GM18861 (cell line): Measurements from ENCODE around the gene HID1.
"Not testable (repeated sequence)": the region's sequence is repeated elsewhere in the genome, so short reads cannot be mapped to it uniquely, and the experiment has no call there.

Experiments used
- ATAC-seq: cut with Tn5 transposase; IDR thresholded peaks from one replicate; pipeline ENCODE4 v1.9.1; 2021; ENCODE audit not compliant: unreplicated experiment

HID1 gene

GRCh38 chr17:74999523-74999922 lies 27.0 kb upstream of the HID1 start:
- no peak for ATAC-seq

DNA sequence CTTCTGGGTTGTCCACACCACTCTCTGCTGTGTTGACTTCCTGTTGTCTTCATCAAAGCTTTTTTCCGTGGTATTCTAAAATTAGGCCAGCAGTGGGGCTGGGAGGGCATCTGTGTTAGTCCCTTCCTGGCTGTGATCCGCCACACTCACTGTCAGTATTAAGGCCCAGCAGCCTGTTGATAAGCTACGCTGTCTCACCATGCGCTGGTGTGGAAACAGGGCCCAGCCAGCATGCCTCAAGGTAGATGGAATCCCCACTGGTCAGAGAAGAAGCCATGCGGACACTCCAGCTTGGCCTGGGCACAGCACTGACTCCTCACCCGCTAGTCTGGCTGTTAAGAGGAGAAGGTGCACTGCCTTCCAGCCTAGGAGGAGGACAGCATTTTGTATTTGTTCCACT lies 26.2 kb upstream of the HID1 start:
- no peak for ATAC-seq

GRCh38 chr17:74995847-74996246 lies 23.3 kb upstream of the HID1 start:
- no peak for ATAC-seq

DNA sequence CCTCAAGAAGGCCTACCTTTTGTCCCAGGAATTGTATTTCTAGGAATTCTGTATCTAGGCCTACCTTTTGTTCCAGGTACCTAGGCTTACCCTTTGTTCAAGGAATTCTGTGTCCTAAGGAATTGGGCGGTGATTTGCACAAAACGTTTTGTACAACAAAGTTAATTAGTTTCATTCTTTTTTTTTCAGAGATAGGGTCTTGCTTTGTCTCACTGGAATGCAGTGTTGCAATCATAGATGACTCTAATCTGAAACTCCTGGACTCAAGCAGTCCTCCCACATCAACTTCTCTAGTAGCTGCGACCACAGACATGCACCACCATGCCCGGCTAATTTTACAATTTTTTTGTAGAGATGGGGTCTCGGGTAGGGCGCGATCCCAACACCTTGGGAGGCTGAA lies 21.9 kb upstream of the HID1 start:
- no peak for ATAC-seq

GRCh38 chr17:74992223-74992622 lies 19.7 kb upstream of the HID1 start:
- no peak for ATAC-seq

- ATAC-seq, result no peak
Observed at GRCh38 chr17:74990581-74991105, 18.1 kb upstream of the HID1 start.

GRCh38 chr17:74987909-74988711 lies 15.6 kb upstream of the HID1 start:
- ATAC-seq, result no peak

DNA sequence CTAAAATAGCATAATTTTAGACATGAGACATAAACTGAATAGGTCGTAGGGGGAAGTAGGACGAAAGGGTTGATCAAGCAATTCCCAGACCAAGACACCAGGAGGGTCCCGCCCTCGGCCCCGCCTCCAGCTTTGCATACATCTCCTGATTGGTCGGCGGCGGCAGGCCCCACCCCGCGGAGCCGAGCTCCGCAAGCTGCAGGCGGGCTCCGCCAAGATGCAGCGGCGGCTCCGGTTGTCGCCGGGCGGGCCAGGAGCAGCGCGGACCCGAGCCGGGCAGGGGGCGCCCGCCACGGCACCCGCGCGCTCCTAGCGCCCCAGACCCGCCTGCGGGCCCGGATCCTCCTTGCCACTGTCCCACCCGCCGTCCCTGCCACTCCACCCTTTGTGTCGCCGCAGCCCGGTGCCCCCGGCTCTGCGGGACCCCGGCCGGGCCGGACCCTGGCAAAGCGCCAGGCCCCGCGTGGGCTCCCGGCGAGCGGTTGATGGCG lies 14.9 kb upstream of the HID1 start, which contains the start of gene CDR2L:
Gene CDR2L, plus strand, starts transcription at position 215 of the 491 bp plus-strand sequence. CDS start 412 bp downstream, outside the sequence.
- peak; percentile 82 for ATAC-seq

DNA sequence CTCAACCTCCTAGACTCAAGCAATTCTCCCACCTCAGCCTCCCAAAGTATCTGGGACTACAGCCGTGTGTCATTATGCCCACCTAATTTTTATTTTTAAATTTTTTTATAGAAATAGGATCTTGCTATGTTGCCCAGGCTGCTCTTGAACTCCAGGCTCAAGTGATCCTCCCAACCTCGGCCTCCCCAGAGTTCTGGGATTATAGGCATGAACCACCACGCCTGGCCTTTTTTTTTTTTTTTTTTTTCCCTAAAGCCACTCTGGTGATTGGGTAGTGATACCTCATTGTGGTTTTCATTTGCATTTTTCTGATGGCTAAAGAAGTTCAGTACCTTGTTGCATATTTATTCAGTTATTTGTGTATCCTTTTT lies 13.6 kb upstream of the HID1 start:
- no peak for ATAC-seq

GRCh38 chr17:74982663-74983313 lies 10.2 kb upstream of the HID1 start:
- not testable (repeated sequence) for ATAC-seq

GRCh38 chr17:74981979-74982662 lies 9.6 kb upstream of the HID1 start:
- ATAC-seq, result no peak

- no peak for ATAC-seq
Observed at GRCh38 chr17:74981318-74981978, 8.9 kb upstream of the HID1 start.

- no peak for ATAC-seq
Observed at GRCh38 chr17:74979408-74980146, 7.0 kb upstream of the HID1 start.

- ATAC-seq, result no peak
Observed at GRCh38 chr17:74978240-74978639, 5.7 kb upstream of the HID1 start.

GRCh38 chr17:74977802-74978201 lies 5.2 kb upstream of the HID1 start:
- no peak for ATAC-seq

- ATAC-seq, result no peak
Observed at GRCh38 chr17:74975943-74976342, 3.4 kb upstream of the HID1 start.

GRCh38 chr17:74972973-74973328 lies 392 bp upstream of the HID1 start:
- no peak for ATAC-seq

- no peak for ATAC-seq
Observed at GRCh38 chr17:74971842-74972106, 785 bp downstream of the HID1 start.

DNA sequence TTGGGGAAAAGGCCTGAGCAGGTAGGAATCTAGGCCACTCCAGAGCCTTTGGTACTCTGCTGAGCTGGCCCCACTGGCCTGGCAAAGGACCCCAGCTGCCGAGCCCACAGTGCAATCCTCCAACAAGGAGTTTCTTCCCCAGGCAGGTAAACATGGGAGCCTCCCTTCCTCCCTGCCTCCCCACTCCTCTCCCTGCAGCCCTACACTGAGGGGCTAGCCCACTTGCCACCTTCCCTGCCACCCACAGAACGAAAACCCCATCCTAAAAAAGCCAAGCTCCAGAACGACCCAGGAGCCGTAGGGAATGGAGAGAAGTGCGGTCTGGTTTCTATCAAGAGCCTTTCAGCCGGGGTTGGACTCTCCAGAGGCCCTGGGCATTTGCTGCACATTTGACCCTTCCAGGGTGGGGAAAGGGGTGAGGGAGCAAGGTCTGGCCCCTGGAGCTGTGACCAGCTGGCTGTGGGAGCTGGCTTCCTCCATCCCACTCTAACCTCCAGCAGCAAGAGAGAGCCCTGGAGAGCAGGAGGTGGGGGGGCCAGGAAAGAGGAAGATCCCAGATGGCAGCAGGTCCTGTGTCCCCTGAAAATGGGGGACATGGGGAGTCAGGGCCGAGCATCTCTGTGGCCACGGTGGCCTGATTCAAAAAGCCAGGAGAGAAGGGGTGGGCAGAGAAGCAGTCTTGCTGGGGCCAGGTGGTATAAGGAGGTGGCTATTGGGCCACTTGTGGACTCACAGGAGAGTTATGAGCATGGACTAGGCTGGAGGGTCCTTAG lies 1.3 kb downstream of the HID1 start:
- ATAC-seq, result no peak

- ATAC-seq, result no peak
Observed at GRCh38 chr17:74970395-74970794, 2.2 kb downstream of the HID1 start.
